Kidney epithelial cell (primary cell): ENCODE data around the gene DCUN1D3. TPM values are rescaled to one million over a fixed set of nuclear protein-coding genes. Genes with fewer than 3 reads are reported as not detected.
"Not testable (repeated sequence)": the region's sequence is repeated elsewhere in the genome, so short reads cannot be mapped to it uniquely, and the experiment has no call there.

Experiments used
- DNase-seq: peaks from one replicate; pipeline ENCODE4 v3.0.0-alpha.2; 2010; ENCODE audit warnings: low read depth
- H3K27me3 ChIP-seq: 2 replicates; pipeline ENCODE4 v1.6.0; 2011; ENCODE audit warnings: low read length; ENCODE audit not compliant: control insufficient read depth, insufficient read depth
- H3K36me3 ChIP-seq: 2 replicates; pipeline ENCODE4 v1.5.1; 2011; ENCODE audit warnings: low read length; ENCODE audit not compliant: control insufficient read depth, insufficient read depth
- H3K4me3 ChIP-seq: 2 replicates; pipeline ENCODE4 v1.5.1; 2011; ENCODE audit warnings: low read depth, mild to moderate bottlenecking, control low read depth, low read length
- CTCF ChIP-seq: IDR thresholded peaks from 2 replicates; pipeline ENCODE4 v1.5.1; 2011; ENCODE audit warnings: mild to moderate bottlenecking, moderate library complexity, low read length, control low read depth, inconsistent platforms; ENCODE audit not compliant: insufficient read depth, poor library complexity, severe bottlenecking
- total RNA-seq: library from RNA; depleted of rRNA; stranded (reverse); fragments of >200 nt; gene quantifications from 2 replicates; pipeline ENCODE4 v1.2.3, GENCODE V29; 2015

Gene DCUN1D3
- total RNA-seq, 1 donor from 2014 or later: 14.8 TPM

GRCh38 chr16:20867585-20867984, 32.6 kb downstream of the DCUN1D3 start:
- TF ChIP-seq CTCF: no peak
- H3K36me3 ChIP-seq: no peaks in the 10 kb centered on the region

GRCh38 chr16:20866801-20867200, 33.4 kb downstream of the DCUN1D3 start:
- H3K27me3 ChIP-seq: no peaks in the 10 kb centered on the region
- no peak for TF ChIP-seq CTCF
- no peak for DNase-seq
- no peaks in the 10 kb centered on the region for H3K36me3 ChIP-seq
- H3K4me3 ChIP-seq: no peak overlapping the region

More at GRCh38 chr16:20867585-20867984, 32.6 kb downstream of the DCUN1D3 start:
- Histone ChIP-seq H3K27me3 (no peaks in the 10 kb centered on the region), H3K4me3 (no peak overlapping the region)
- DNase-seq: no peak

- peak; percentile 52 for DNase-seq
- Histone ChIP-seq H3K27me3 (no peaks in the 10 kb centered on the region), H3K36me3 (peaks cover 1% of the 10 kb centered on the region), H3K4me3 (no peak overlapping the region)
- TF ChIP-seq CTCF: no peak
Measured at GRCh38 chr16:20866145-20866772, 33.9 kb downstream of the DCUN1D3 start.

- TF ChIP-seq CTCF: no peak
- H3K27me3 ChIP-seq: no peaks in the 10 kb centered on the region
- H3K36me3 ChIP-seq: peaks cover 1% of the 10 kb centered on the region
- H3K4me3 ChIP-seq: no peak overlapping the region
- DNase-seq: no peak
Measured at GRCh38 chr16:20865420-20866131, 34.6 kb downstream of the DCUN1D3 start.

GRCh38 chr16:20864376-20864775, 35.8 kb downstream of the DCUN1D3 start:
- DNase-seq, H3K27me3 ChIP-seq, H3K4me3 ChIP-seq, H3K36me3 ChIP-seq: not testable (repeated sequence)

- no peak for TF ChIP-seq CTCF
- no peak for DNase-seq
- Histone ChIP-seq H3K36me3 (peaks cover 1% of the 10 kb centered on the region), H3K4me3 (no peak overlapping the region), H3K27me3 (no peaks in the 10 kb centered on the region)
Measured at GRCh38 chr16:20862162-20862960, 37.8 kb downstream of the DCUN1D3 start.

GRCh38 chr16:20860995-20861394, 39.2 kb downstream of the DCUN1D3 start:
- H3K27me3 ChIP-seq, H3K36me3 ChIP-seq, H3K4me3 ChIP-seq, DNase-seq: not testable (repeated sequence)
